H1 (cell line): ENCODE data around the gene MYL11. TPM values are rescaled to one million over a fixed set of nuclear protein-coding genes. Genes with fewer than 3 reads are reported as not detected.
A peak's percentile ranks its signal among the peaks of the same experiment; 100 is the strongest.

Source experiments
- CTCF ChIA-PET: fragments of 300-600 bp; sonication (Branson Sonifier 250); formaldehyde crosslinking; loops from one replicate; lab custom pipeline; 2021; ENCODE audit not compliant: partially characterized antibody; lab: Charles Lee
- POLR2A ChIA-PET: fragments of 300-600 bp; sonication (Branson Sonifier 250); formaldehyde crosslinking; loops from one replicate; lab custom pipeline; 2021; ENCODE audit warnings: inconsistent platforms; ENCODE audit not compliant: partially characterized antibody; lab: Charles Lee
- DNase-seq, 2 experiments: peaks; one replicate each; pipeline versions ENCODE4 v3.0.0 to v3.0.0-alpha.2; 2010 to 2022; ENCODE audit warnings: low spot score in 2 of 2, low read depth in 1 of 2, mixed read lengths in 1 of 2
- FAIRE-seq: peaks from 2 replicates; lab custom pipeline; 2011; peaks lifted over from hg19 to GRCh38; lab: Jason Lieb, UNC
- H2AFZ ChIP-seq: 2 replicates; pipeline ENCODE4 v1.8.1; 2012; ENCODE audit warnings: low read length, inconsistent platforms
- H2AK5ac ChIP-seq: 2 replicates; pipeline ENCODE4 v1.6.1; 2013; ENCODE audit warnings: low read depth, low read length
- H2BK120ac ChIP-seq: replicated peaks from 2 replicates; pipeline ENCODE3; 2013; ENCODE audit warnings: low read depth, low read length, inconsistent platforms
- H2BK12ac ChIP-seq: 2 replicates; pipeline ENCODE4 v1.6.1; 2013; ENCODE audit warnings: low read depth, low read length
- H2BK15ac ChIP-seq: 2 replicates; pipeline ENCODE4 v1.6.1; 2013; ENCODE audit warnings: low read length
- H2BK20ac ChIP-seq: 2 replicates; pipeline ENCODE4 v1.6.1; 2013; ENCODE audit warnings: low read length
- H2BK5ac ChIP-seq: 2 replicates; pipeline ENCODE4 v1.6.1; 2013; ENCODE audit warnings: low read depth, low read length
- H3K14ac ChIP-seq: 2 replicates; pipeline ENCODE4 v1.6.1; 2013; ENCODE audit warnings: inconsistent platforms; ENCODE audit not compliant: insufficient read length
- H3K18ac ChIP-seq: 2 replicates; pipeline ENCODE4 v1.6.1; 2013; ENCODE audit warnings: low read length; ENCODE audit errors: extremely low read depth
- H3K23ac ChIP-seq: 2 replicates; pipeline ENCODE4 v1.6.1; 2013; ENCODE audit warnings: inconsistent platforms; ENCODE audit not compliant: insufficient read length
- H3K23me2 ChIP-seq: 2 replicates; pipeline ENCODE4 v1.6.1; 2013; ENCODE audit warnings: low read depth, low read length
- H3K27ac ChIP-seq: 2 replicates; pipeline ENCODE4 v1.6.1; 2011; ENCODE audit warnings: low read depth, low read length, inconsistent platforms
- H3K27me3 ChIP-seq, 4 experiments: replicated peaks in 1 of 4; 1 replicate in 1 of 4; 2 replicates in 3 of 4; pipeline versions ENCODE4 v1.6.1 to v1.8.1; 2011 to 2013; ENCODE audit warnings: low read length in 3 of 4, mild to moderate bottlenecking in 3 of 4, inconsistent platforms in 2 of 4, mixed read lengths in 2 of 4, moderate library complexity in 1 of 4; ENCODE audit not compliant: control insufficient read depth in 3 of 4, insufficient read depth in 3 of 4; ENCODE audit errors: extremely low read depth in 1 of 4
- H3K36me3 ChIP-seq, 4 experiments: 2 replicates each; pipeline versions ENCODE4 v1.6.1 to v1.8.1; 2011 to 2013; ENCODE audit warnings: mild to moderate bottlenecking in 4 of 4, low read length in 3 of 4, moderate library complexity in 2 of 4, control low read depth in 1 of 4, inconsistent platforms in 1 of 4; ENCODE audit not compliant: insufficient read depth in 4 of 4, control insufficient read depth in 2 of 4
- H3K4ac ChIP-seq: replicated peaks from 2 replicates; pipeline ENCODE3; 2013; ENCODE audit warnings: low read length, low read depth, mixed read lengths, inconsistent platforms; ENCODE audit not compliant: insufficient read length
- H3K4me1 ChIP-seq, 4 experiments: replicated peaks in 1 of 4; 1 replicate in 1 of 4; 2 replicates in 3 of 4; pipeline versions ENCODE4 v1.6.1 to v1.8.1; 2011 to 2013; ENCODE audit warnings: low read length in 3 of 4, inconsistent platforms in 2 of 4, mixed read lengths in 1 of 4; ENCODE audit not compliant: insufficient read depth in 4 of 4, control insufficient read depth in 3 of 4
- H3K4me2 ChIP-seq, 2 experiments: 2 replicates each; pipeline versions ENCODE4 v1.6.1 to v1.8.1; 2011 to 2013; ENCODE audit warnings: low read depth in 2 of 2, low read length in 2 of 2, control low read depth in 1 of 2, inconsistent platforms in 1 of 2, mild to moderate bottlenecking in 1 of 2; ENCODE audit not compliant: insufficient read depth in 1 of 2
- H3K4me3 ChIP-seq, 4 experiments: fragments of 200-600, 300-600 bp in 1 of 4; sonication (generic), shearing (Covaris generic), sonication (Bioruptor Twin) in 1 of 4; 2 replicates each; pipeline versions ENCODE4 v1.5.1 to v1.8.1; 2011 to 2016; ENCODE audit warnings: low read length in 4 of 4, low read depth in 3 of 4, control low read depth in 2 of 4, inconsistent platforms in 2 of 4, mild to moderate bottlenecking in 2 of 4, mixed read lengths in 1 of 4, moderate library complexity in 1 of 4; ENCODE audit not compliant: insufficient read depth in 2 of 4; ENCODE audit errors: extremely low read depth in 1 of 4
- H3K56ac ChIP-seq: replicated peaks from 2 replicates; pipeline ENCODE3; 2013; ENCODE audit warnings: low read depth, mild to moderate bottlenecking, mixed read lengths, low read length, inconsistent platforms; ENCODE audit not compliant: insufficient read length
- H3K79me1 ChIP-seq: 2 replicates; pipeline ENCODE4 v1.6.1; 2013; ENCODE audit warnings: low read depth, low read length, control low read depth
- H3K79me2 ChIP-seq, 2 experiments: 2 replicates each; pipeline versions ENCODE4 v1.6.1 to v1.8.1; 2012 to 2013; ENCODE audit warnings: low read length in 2 of 2, mild to moderate bottlenecking in 2 of 2, inconsistent platforms in 1 of 2; ENCODE audit not compliant: insufficient read depth in 2 of 2, control insufficient read depth in 1 of 2
- H3K9ac ChIP-seq, 4 experiments: replicated peaks in 1 of 4; 1 replicate in 1 of 4; 2 replicates in 3 of 4; pipeline versions ENCODE4 v1.6.1 to v1.8.1; 2011 to 2013; ENCODE audit warnings: low read depth in 3 of 4, low read length in 3 of 4, control low read depth in 2 of 4, mild to moderate bottlenecking in 2 of 4, moderate library complexity in 2 of 4, inconsistent platforms in 1 of 4; ENCODE audit errors: extremely low read depth in 1 of 4
- H3K9me3 ChIP-seq, 2 experiments: 2 replicates each; pipeline versions ENCODE4 v1.6.1 to v1.8.1; 2012 to 2013; ENCODE audit warnings: mild to moderate bottlenecking in 2 of 2, moderate library complexity in 2 of 2, control low read depth in 1 of 2, inconsistent platforms in 1 of 2, low read depth in 1 of 2, low read length in 1 of 2, mixed read lengths in 1 of 2; ENCODE audit not compliant: insufficient read depth in 2 of 2
- H4K20me1 ChIP-seq, 2 experiments: replicated peaks in 1 of 2; 2 replicates each; pipeline versions ENCODE3 to v1.8.1; 2011 to 2013; ENCODE audit warnings: inconsistent platforms in 2 of 2, low read length in 2 of 2, mild to moderate bottlenecking in 1 of 2; ENCODE audit not compliant: insufficient read depth in 2 of 2, control insufficient read depth in 1 of 2
- H4K5ac ChIP-seq: 2 replicates; pipeline ENCODE4 v1.6.1; 2013; ENCODE audit warnings: low read length, low read depth, mixed read lengths, inconsistent platforms; ENCODE audit not compliant: insufficient read length
- H4K8ac ChIP-seq: 2 replicates; pipeline ENCODE4 v1.8.0; 2013; ENCODE audit warnings: mild to moderate bottlenecking, moderate library complexity, low read length, inconsistent platforms; ENCODE audit not compliant: insufficient read depth; ENCODE audit errors: extremely low read depth
- H4K91ac ChIP-seq: replicated peaks from 2 replicates; pipeline ENCODE3; 2013; ENCODE audit warnings: low read length, mixed read lengths, inconsistent platforms; ENCODE audit not compliant: insufficient read length
- ATF2 ChIP-seq: IDR thresholded peaks from 2 replicates; pipeline ENCODE4 v1.6.1; 2012; ENCODE audit warnings: low read length, inconsistent platforms
- CBX8 ChIP-seq: fragments of 300-800, 300-1000 bp; sonication (generic); IDR thresholded peaks from 2 replicates; pipeline ENCODE4 v1.7.1; 2016; ENCODE audit warnings: low read depth, low read length, borderline replicate concordance
- CREB1 ChIP-seq: IDR thresholded peaks from 2 replicates; pipeline ENCODE4 v1.6.1; 2012; ENCODE audit warnings: inconsistent platforms
- GTF2F1 ChIP-seq: IDR thresholded peaks from 2 replicates; pipeline ENCODE4 v1.6.1; 2012; ENCODE audit warnings: low read depth, low read length, improper control_type of control experiment, borderline replicate concordance
- JUND ChIP-seq: IDR thresholded peaks from 2 replicates; pipeline ENCODE4 v1.6.1; 2011; ENCODE audit warnings: mild to moderate bottlenecking, improper control_type of control experiment, low read length
- KDM4A ChIP-seq: IDR thresholded peaks from one replicate; pipeline ENCODE4 v1.7.1; 2012; ENCODE audit warnings: low read depth, mild to moderate bottlenecking, moderate library complexity, low read length, inconsistent platforms; ENCODE audit not compliant: severe bottlenecking
- WGBS, 2 experiments: shearing (Covaris generic) in 1 of 2; methylation state at CpG; one replicate each; pipeline versions ENCODE4 v1.1.6 to v1.1.7; 2013 to 2015; ENCODE audit warnings: low lambda C conversion rate in 2 of 2, mixed read lengths in 2 of 2, inconsistent platforms in 1 of 2, low coverage in 1 of 2, missing lambda C conversion rate in 1 of 2; ENCODE audit not compliant: insufficient replicate concordance in 2 of 2, insufficient coverage in 1 of 2, insufficient read length in 1 of 2; ENCODE audit errors: extremely low coverage in 1 of 2, missing lambda C conversion rate in 1 of 2; 5-methylcytosine and 5-hydroxymethylcytosine counted together
- polyA plus RNA-seq, 7 experiments: library from polyadenylated mRNA; depleted of rRNA in 3 of 7; stranded (reverse) in 5 of 7; unstranded in 2 of 7; fragments of >200 nt in 5 of 7; fragments of 200-250 nt in 2 of 7; gene quantifications; 1 replicate in 5 of 7; 2 replicates in 1 of 7; 4 replicates in 1 of 7; pipeline versions ENCODE4 v1.2.1 to v1.2.3, GENCODE V29; 2011 to 2013; ENCODE audit warnings: missing spikeins in 2 of 7, mixed read lengths in 2 of 7
- total RNA-seq: library from RNA; stranded (reverse); fragmentation: NEBNext Ultra II Directional; extraction: Animal tissue kit (Norgen Biotek cat#: 25700); gene quantifications from 2 replicates; pipeline ENCODE4 v1.2.1, GENCODE V29; 2021

MYL11 gene
- total and polyA plus RNA-seq, 2 of the 8 experiments (the other 6 are each of a cell fraction or from before 2014, with no cell fraction given): 1.2 to 1.4 TPM

- Histone ChIP-seq H3K27me3 (no peaks in the 10 kb centered on the region), H3K9ac (no peak overlapping the region), H4K5ac (no peak overlapping the region), H4K8ac (no peak overlapping the region), H3K4me1 (peaks cover 0 to 12% (median 6%) of the 10 kb centered on the region in 4 experiments; a peak in 5 of 7 replicates), H3K18ac (no peak overlapping the region), H2BK120ac (no peak overlapping the region), H3K4ac (no peak overlapping the region), H2AK5ac (no peak overlapping the region), H2BK20ac (no peak overlapping the region), H3K79me2 (peaks cover 0 to 14% of the 10 kb centered on the region in 2 experiments; a peak in 2 of 4 replicates), H2AFZ (no peak overlapping the region), H3K14ac (no peak overlapping the region), H3K36me3 (peaks cover 5 to 16% (median 11%) of the 10 kb centered on the region in 4 experiments), H3K79me1 (no peaks in the 10 kb centered on the region; the same call in 1 of the 2 replicates), H3K9me3 (no peaks in the 10 kb centered on the region), H3K56ac (no peak overlapping the region), H3K23ac (no peak overlapping the region), H3K27ac (no peak overlapping the region), H4K20me1 (peaks cover 0 to 12% of the 10 kb centered on the region in 2 experiments), H2BK12ac (no peak overlapping the region), H2BK15ac (no peak overlapping the region), H4K91ac (no peak overlapping the region), H3K4me2 (peak overlapping the region in 1 of 2 experiments; percentile 61; a peak in 1 of 4 replicates), H2BK5ac (no peak overlapping the region), H3K4me3 (no peak overlapping the region), H3K23me2 (peaks cover 11% of the 10 kb centered on the region)
- TF ChIP-seq JUND (no peak), ATF2 (no peak), CREB1 (no peak), KDM4A (no peak), CBX8 (no peak), GTF2F1 (no peak)
- CTCF ChIA-PET: interaction anchor here (0.8 to 3.2 kb wide), 7 partner anchors 12 to 92 kb away, joined by 3 to 11 read pairs (median 3); partner anchors contain the start of genes DCTPP1 and SEPTIN1
- POLR2A ChIA-PET: interaction anchor here (1.4 to 7.9 kb wide), 8 partner anchors 8 to 50 kb away, joined by 5 to 79 read pairs (median 19); partner anchors contain the start of genes TBC1D10B, ZNF48 and ZNF771
- no peak for DNase-seq
- no peak for FAIRE-seq
- 87% methylated on average over 4 of the region's 5 CpGs; no CpG with 5 or more reads in 1 of the 2 experiments for WGBS, 2 experiments
These were observed 17.4 kb upstream of the MYL11 start for GRCh38 chr16:30357085-30357714.
